Neural crest cell (in vitro differentiated cells): Measurements from ENCODE around the gene SASH1. TPM values are rescaled to one million over a fixed set of nuclear protein-coding genes. Genes with fewer than 3 reads are reported as not detected.

Experiments
- DNase-seq: peaks from one replicate; pipeline ENCODE4 v3.0.0; 2021; ENCODE audit warnings: low read depth, mixed read lengths, low spot score
- H3K27ac Mint-ChIP-seq: one replicate; pipeline ENCODE4 v1.8.0; 2021; ENCODE audit warnings: mild to moderate bottlenecking, mixed read lengths; ENCODE audit not compliant: unreplicated experiment
- H3K27me3 Mint-ChIP-seq: 2 replicates; pipeline ENCODE4 v1.8.0; 2021; ENCODE audit warnings: low read depth, mild to moderate bottlenecking, mixed read lengths
- H3K36me3 Mint-ChIP-seq: 2 replicates; pipeline ENCODE4 v1.8.0; 2021; ENCODE audit warnings: low read depth, mild to moderate bottlenecking, mixed read lengths
- H3K4me1 Mint-ChIP-seq: 2 replicates; pipeline ENCODE4 v1.8.0; 2021; ENCODE audit warnings: mixed read lengths
- H3K4me3 Mint-ChIP-seq: one replicate; pipeline ENCODE4 v1.8.0; 2021; ENCODE audit warnings: mild to moderate bottlenecking, mixed read lengths
- H3K9me3 Mint-ChIP-seq: 2 replicates; pipeline ENCODE4 v1.8.0; 2021; ENCODE audit warnings: mixed read lengths
- total RNA-seq: library from RNA; stranded (reverse); gene quantifications from 2 replicates; pipeline ENCODE4 v1.2.1, GENCODE V29; 2021
- TF ChIP-seq, protein P1 (sequence below): fragments of 200-600 bp; sonication (generic); conservative IDR thresholded peaks from 2 replicates; pipeline ENCODE4 v1.5.0; 2021; ENCODE audit warnings: antibody characterized with exemption, mild to moderate bottlenecking

Gene SASH1
- total RNA-seq, 1 donor from 2014 or later, result 90.0 TPM

DNA sequence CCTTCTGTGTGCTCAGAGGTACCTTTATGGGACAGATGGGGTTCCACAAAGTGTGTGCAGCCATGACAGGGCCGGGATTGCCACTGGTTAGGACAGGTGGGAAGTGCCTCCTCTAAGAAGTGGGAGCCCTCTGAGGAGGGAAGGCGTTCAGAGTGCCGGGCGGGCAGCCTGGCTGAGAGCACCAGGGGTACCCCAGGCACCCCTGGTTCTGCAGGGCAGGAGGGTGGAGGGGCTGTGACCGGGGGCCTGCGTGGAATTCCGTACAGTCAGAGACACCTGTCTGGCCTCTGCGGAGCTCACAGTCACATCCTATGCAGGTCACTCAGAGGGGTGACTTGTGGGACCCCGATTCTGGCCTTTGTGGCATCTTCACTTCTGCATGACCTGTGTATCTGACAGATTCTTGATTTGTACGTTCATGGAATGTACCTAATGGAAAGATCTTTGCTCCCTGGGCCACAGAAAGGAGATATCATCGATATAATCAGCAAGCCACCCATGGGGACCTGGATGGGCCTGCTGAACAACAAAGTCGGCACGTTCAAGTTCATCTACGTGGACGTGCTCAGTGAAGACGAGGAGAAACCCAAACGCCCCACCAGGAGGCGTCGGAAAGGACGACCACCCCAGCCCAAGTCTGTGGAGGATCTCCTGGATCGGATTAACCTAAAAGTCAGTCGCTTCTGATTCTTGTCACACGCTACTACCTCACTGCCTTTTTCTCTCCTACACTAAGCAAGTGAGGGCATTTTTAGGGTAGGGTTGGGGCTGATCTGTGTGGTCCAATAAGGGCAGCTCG, 190.9 kb downstream of the SASH1 start:
- TF ChIP-seq, protein P1, sequence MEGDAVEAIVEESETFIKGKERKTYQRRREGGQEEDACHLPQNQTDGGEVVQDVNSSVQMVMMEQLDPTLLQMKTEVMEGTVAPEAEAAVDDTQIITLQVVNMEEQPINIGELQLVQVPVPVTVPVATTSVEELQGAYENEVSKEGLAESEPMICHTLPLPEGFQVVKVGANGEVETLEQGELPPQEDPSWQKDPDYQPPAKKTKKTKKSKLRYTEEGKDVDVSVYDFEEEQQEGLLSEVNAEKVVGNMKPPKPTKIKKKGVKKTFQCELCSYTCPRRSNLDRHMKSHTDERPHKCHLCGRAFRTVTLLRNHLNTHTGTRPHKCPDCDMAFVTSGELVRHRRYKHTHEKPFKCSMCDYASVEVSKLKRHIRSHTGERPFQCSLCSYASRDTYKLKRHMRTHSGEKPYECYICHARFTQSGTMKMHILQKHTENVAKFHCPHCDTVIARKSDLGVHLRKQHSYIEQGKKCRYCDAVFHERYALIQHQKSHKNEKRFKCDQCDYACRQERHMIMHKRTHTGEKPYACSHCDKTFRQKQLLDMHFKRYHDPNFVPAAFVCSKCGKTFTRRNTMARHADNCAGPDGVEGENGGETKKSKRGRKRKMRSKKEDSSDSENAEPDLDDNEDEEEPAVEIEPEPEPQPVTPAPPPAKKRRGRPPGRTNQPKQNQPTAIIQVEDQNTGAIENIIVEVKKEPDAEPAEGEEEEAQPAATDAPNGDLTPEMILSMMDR, result no peak
- Mint-ChIP-seq H3K4me1 (peaks cover 34% of the 10 kb centered on the region), H3K27ac (peak overlapping the region; percentile 62)

DNA sequence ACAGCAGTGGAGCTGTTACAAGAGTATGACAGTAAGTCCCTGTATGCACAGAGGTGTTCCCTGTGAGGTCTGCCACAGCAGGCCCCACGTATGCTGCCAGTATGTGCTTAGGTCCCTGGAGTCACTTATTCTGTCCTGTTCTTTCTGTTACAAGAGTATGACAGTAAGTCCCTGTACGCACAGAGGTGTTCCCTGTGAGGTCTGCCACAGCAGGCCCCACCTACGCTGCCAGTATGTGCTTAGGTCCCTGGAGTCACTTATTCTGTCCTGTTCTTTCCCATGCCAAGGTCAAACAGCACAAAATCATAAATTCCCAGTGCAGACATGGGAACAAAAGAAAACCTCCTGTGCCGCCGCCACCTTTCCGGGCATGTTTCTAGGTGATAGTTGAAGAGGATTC, 192.2 kb downstream of the SASH1 start:
- no peaks in the 10 kb centered on the region for H3K9me3 Mint-ChIP-seq
- H3K36me3 Mint-ChIP-seq, result peaks cover 41% of the 10 kb centered on the region

More for the DNA sequence above, 190.9 kb downstream of the SASH1 start:
- H3K4me3 Mint-ChIP-seq, result no peak overlapping the region
- H3K9me3 Mint-ChIP-seq, result no peaks in the 10 kb centered on the region
- DNase-seq, result no peak
- no peaks in the 10 kb centered on the region for H3K27me3 Mint-ChIP-seq
- H3K36me3 Mint-ChIP-seq, result peaks cover 39% of the 10 kb centered on the region

DNA sequence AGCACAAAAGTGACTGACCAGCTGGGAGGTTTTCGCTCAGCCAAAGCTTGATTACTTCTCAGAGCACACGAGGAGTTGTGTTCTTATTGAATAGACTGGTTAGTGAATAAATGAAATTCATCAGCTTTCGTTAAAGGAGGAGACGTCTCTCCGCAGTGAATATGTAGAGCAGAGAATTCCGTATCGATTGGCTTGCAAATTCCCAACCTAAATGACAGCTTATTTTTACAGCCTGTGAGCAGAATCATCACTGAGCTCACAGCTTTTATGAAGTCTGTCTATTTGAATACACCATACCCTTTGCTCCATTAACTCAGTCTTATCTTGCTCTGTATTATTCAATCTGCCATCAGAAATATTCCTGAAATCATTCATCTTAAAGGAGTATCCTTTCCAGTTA, 192.7 kb downstream of the SASH1 start:
- Mint-ChIP-seq H3K27ac (no peak overlapping the region), H3K36me3 (peaks cover 42% of the 10 kb centered on the region), H3K27me3 (no peaks in the 10 kb centered on the region), H3K4me1 (peaks cover 33% of the 10 kb centered on the region), H3K9me3 (no peaks in the 10 kb centered on the region), H3K4me3 (no peak overlapping the region)
- TF ChIP-seq, protein P1, result no peak
- no peak for DNase-seq

More for the DNA sequence above, 192.2 kb downstream of the SASH1 start:
- Mint-ChIP-seq H3K27me3 (no peaks in the 10 kb centered on the region), H3K4me1 (peaks cover 36% of the 10 kb centered on the region), H3K27ac (no peak overlapping the region), H3K4me3 (no peak overlapping the region)
- no peak for DNase-seq
- TF ChIP-seq, protein P1, result no peak

DNA sequence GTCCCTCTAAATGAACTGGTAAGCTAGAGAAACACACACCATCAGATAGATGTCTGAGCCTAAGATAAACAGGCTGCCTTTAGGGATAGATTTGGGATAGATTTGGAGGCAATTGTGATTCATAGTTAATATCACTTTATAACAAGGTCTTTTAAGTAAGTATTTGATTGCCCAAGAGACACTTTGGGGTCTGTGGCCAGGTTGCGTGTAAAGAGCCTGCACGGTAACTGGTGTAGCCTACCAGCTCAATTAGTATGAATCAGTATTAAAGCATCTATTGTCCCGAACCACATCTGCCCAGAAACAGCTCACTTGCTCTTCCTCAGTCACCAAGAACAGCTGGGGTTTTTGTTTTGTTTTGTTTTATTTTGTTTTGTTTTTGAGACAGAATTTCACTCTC, 193.3 kb downstream of the SASH1 start:
- DNase-seq, result no peak
- Mint-ChIP-seq H3K4me1 (peaks cover 27% of the 10 kb centered on the region), H3K27ac (peak overlapping the region; percentile 21), H3K27me3 (no peaks in the 10 kb centered on the region), H3K4me3 (no peak overlapping the region), H3K36me3 (peaks cover 44% of the 10 kb centered on the region), H3K9me3 (no peaks in the 10 kb centered on the region)
- TF ChIP-seq, protein P1, result no peak

DNA sequence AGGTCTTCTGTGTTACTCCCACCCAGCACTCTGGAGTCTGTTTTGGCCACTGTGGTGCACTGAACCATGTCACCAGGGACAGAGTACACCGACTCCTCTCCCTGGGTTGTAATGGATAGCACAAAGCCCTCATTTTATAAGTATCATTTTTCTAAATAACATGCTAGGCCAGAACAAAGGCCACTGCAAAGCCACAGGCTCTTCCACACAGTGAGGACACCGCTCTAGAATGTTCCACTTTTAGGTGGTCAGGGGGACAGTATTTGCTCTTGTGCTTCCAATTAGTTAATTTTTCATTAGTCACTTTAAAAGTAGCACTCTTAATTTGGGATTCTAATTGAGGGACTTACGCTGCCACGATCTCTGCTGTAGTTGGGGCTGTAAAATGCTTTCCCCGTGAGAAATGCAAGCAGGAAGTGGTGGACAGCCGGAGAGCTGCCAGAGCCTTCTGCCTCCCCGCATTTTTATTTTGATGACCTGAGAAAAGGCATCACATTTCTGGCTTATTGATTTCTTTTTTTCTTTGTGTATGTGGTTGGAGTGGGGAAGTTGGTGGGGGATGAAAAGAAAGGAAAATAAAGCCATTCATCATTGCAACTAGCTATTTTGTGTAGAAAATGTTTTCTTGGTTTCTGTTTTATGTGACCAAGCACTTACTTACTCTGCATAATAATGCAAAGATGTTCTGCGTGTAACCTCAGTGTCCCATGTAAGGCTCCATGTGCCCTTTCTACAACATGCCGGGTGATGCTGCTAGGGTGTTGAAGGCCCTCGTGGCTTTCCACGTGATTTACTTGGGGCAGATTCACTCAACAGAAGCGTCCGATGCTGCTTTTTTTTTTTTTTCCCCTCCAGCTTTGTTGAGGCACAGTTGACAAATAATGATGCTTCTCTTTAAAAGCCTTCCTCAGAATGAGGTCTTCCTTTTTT, 195.9 kb downstream of the SASH1 start:
- TF ChIP-seq, protein P1, result no peak
- Mint-ChIP-seq H3K4me1 (peaks cover 24% of the 10 kb centered on the region), H3K27me3 (no peaks in the 10 kb centered on the region), H3K27ac (peak overlapping the region; percentile 93), H3K9me3 (no peaks in the 10 kb centered on the region), H3K4me3 (peak overlapping the region; percentile 21), H3K36me3 (peaks cover 38% of the 10 kb centered on the region)
- no peak for DNase-seq
